ENCODE measurements around the gene CLECL1.
"Not testable (repeated sequence)": the region's sequence is repeated elsewhere in the genome, so short reads cannot be mapped to it uniquely, and the experiment has no call there.

Gene CLECL1

GRCh38 chr12:9698681-9699080 is 34.2 kb downstream of the CLECL1 start:
- no peak for DNase-seq (ENCODE audit: low read depth in 2 of 3, low spot score in 2 of 3)

GRCh38 chr12:9697619-9698018 is 35.3 kb downstream of the CLECL1 start:
- DNase-seq (ENCODE audit: low read depth in 2 of 3, low spot score in 2 of 3), result no peak

GRCh38 chr12:9695661-9696060 is 37.2 kb downstream of the CLECL1 start:
- not testable (repeated sequence) for DNase-seq (ENCODE audit: low read depth in 2 of 3, low spot score in 2 of 3)

- DNase-seq (ENCODE audit: low read depth in 2 of 3, low spot score in 2 of 3), result not testable (repeated sequence)
Observed at GRCh38 chr12:9695150-9695549, 37.7 kb downstream of the CLECL1 start.

- no peak for DNase-seq (ENCODE audit: low read depth in 2 of 3, low spot score in 2 of 3)
Observed at GRCh38 chr12:9694241-9694640, 38.7 kb downstream of the CLECL1 start.

GRCh38 chr12:9692909-9693308 is 40.0 kb downstream of the CLECL1 start:
- no peak for DNase-seq (ENCODE audit: low read depth in 2 of 3, low spot score in 2 of 3)

- DNase-seq (ENCODE audit: low read depth in 2 of 3, low spot score in 2 of 3), result no peak
Observed at GRCh38 chr12:9687228-9687627, 45.7 kb downstream of the CLECL1 start.

- DNase-seq (ENCODE audit: low read depth in 2 of 3, low spot score in 2 of 3), result no peak
Observed at GRCh38 chr12:9685915-9686314, 47.0 kb downstream of the CLECL1 start.

- DNase-seq (ENCODE audit: low read depth in 2 of 3, low spot score in 2 of 3), result not testable (repeated sequence)
Observed at GRCh38 chr12:9685366-9685765, 47.5 kb downstream of the CLECL1 start.

- DNase-seq (ENCODE audit: low read depth in 2 of 3, low spot score in 2 of 3), result not testable (repeated sequence)
Observed at GRCh38 chr12:9682949-9683348, 49.9 kb downstream of the CLECL1 start.

- DNase-seq (ENCODE audit: low read depth in 2 of 3, low spot score in 2 of 3), result not testable (repeated sequence)
Observed at GRCh38 chr12:9682508-9682907, 50.4 kb downstream of the CLECL1 start.

GRCh38 chr12:9674226-9674590 is 58.7 kb downstream of the CLECL1 start:
- no peak for DNase-seq (ENCODE audit: low read depth in 2 of 3, low spot score in 2 of 3)

- DNase-seq (ENCODE audit: low read depth in 2 of 3, low spot score in 2 of 3), result peak in 1 of 3 experiments; percentile 42
Observed at GRCh38 chr12:9673404-9674225, 59.3 kb downstream of the CLECL1 start.
